Colon (tissue), 2 donors: Measurements from ENCODE around the gene USP34.

Source experiments
- FAIRE-seq: peaks from 2 replicates; lab custom pipeline; 2012; peaks lifted over from hg19 to GRCh38; lab: Jason Lieb, UNC
- donor health status: control.
- donor health status: control.

USP34 gene

GRCh38 chr2:61295981-61296380, 174.9 kb downstream of the USP34 start:
- no peak for FAIRE-seq

DNA sequence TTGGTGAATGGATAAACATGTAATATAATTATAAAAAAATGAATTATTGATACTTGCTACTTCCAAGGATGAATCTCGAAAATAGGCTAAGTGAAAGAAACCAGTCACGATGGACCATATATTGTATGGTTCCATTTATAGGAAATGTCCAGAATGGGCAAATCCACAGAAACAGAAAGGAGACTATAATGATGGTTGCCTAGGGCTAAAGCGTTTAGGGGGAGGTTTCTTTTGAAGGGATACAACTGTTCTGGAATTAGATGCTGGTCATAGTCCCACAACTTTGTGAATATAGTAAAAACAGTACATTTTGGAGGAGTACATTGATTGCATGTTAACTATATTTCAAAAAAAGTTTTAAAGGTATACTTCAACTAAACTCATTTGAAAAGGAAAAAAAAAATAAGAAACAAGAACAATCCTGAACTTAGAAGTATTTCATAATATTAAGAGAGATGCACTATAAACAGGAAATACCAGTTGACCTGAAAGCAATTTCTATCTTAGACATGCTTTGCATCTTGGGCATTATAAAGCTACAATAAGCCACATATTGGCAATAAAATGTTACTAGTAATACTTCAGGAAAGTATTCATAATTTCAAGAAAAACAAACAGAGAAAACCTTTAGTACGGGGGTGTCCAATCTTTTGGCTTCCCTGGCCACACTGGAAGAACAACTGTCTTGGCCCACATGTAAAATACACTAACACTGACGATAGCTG, 178.9 kb downstream of the USP34 start:
- FAIRE-seq = no peak

GRCh38 chr2:61288070-61288841, 182.6 kb downstream of the USP34 start:
- FAIRE-seq = no peak

- no peak for FAIRE-seq
Observed at GRCh38 chr2:61287254-61287653, 183.6 kb downstream of the USP34 start.

DNA sequence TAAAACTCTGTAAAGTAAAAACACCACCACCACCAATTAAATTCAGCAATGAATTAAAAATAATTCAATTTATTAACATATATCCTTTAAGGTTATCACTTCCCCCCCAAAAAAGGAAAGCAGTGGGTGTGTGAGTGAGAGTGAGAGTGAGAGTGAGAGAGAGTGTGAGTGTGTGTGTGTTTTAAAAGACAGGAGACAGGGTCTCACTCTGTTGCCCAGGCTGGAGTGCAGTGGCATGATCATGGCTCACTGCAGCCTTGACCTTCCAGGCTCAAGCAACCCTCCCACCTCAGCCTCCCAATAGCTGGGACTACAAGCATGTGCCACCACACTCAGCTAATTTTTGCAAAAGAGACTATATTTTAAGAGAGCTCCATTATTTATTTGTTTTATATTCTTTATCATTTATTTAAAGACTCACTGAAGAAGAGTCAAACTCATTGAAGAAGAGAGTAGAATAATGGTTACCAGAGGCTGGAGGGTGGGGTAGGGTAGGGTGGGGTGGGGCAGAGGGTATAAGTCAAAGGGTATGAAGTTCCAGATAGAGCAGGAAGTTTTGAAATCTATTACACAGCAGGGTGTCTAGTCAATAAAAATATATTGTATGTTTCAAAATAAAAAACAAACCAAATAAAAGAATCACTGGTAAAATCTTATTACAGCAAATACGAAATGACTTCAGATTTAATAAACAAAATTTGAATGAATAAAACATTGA, 187.3 kb downstream of the USP34 start:
- no peak for FAIRE-seq

- no peak for FAIRE-seq
Observed at GRCh38 chr2:61282104-61282590, 188.7 kb downstream of the USP34 start.

- peak; percentile 5 for FAIRE-seq
Observed at GRCh38 chr2:61281321-61281720, 189.6 kb downstream of the USP34 start.

DNA sequence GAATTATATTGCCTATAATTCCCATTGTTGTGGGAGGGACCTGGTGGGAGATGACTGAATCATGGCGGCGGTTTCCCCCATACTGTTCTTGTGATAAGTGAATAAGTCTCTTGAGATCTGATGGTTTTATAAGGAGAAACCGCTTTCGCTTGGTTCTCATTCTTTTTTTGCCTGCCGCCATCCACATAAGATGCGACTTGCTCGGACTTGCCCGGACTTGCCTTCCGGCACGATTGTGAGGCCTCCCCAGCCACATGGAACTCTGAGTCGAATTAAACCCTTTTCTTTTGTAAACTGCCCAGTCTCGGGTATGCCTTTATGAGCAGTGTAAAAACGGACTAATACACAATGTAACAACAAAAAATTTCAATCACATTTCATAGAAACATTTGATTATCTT, 193.1 kb downstream of the USP34 start:
- FAIRE-seq = no peak

DNA sequence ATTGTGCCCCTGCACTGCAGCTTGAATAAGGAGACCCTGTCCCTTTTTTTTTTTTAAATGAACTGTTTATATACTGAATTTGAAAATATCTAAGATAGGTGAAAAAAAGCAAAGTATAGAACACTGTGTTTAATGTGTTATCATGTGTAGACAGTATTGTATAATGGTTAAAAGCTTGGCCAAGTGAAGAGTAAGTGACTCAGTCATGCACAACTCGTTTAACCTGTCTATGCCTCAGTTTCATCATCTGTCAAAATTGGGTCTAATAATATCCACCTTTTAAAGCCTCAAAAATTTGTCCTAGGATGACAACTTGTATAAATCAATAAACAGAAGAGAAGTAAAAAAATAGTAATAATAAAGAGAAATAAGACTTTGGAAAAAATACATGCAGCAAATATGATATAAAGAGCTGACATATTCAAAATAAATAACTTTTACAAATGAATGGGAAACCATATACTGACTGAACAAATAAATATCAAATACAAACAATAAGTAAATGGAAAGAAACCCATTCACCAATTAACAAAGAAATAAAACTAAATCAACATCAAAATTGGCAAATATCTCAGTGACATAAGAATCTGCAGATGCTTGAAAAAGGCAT, 195.2 kb downstream of the USP34 start:
- no peak for FAIRE-seq

GRCh38 chr2:61272421-61273070, 198.3 kb downstream of the USP34 start:
- FAIRE-seq = peak; percentile 33

DNA sequence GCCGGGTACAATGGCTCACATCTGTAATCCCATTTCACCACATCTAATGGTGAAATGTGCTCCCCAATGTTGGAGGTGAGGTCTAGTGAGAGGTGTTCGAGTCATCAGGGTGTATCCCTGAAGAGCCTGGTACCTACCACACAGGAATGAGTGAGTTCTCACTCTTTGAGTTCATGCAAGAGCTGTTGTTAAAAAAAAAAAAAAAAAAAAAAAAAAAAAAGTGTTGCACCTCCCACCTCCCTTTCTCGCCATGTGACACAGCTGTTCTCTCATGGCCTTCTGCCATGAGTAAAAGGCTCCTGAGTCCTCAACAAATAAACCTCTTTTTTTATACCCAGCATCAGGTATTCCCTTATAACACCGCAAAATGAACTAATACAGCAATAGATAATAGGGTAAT, 202.6 kb downstream of the USP34 start:
- FAIRE-seq = no peak

DNA sequence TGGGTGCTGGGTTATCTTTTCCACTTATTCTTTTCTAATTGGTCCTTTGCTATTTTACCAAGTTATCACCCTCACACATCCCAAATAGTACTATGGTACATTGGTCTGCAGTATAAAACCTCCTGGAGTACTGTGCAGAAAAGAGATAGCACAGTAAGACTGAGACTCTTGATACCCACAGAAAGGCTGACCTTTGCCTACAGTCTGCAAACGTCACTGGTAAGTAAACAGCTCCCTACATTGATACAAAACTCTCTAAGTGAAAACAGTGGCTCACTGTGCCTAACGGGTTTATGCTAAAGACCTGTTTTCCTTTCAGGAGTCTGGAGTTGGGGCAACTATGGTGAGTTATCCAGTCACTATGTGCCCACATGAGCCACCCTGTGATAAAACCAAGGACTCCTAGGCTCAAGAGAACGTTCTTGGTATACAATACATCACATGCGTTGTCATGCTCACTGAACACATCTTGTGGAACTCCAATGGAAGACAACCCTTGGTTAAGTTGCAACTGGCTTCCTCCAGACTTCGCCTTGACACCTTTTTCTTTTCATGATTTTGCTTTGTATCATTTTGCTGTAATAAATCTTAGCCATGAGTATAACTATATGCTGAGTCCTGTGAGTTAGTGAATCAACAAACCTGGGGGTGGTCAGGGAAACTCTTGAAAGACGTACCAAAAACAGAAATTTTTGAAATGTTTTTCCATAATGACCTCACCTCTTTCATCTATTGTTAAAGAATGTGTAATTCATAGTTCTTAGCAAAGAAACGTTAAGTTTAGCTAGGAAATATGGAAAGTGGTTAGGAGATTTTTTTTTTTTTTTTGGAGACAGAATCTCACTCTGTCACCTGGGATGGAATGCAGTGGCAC, 204.0 kb downstream of the USP34 start:
- FAIRE-seq = no peak

- FAIRE-seq = no peak
Observed at GRCh38 chr2:61263830-61264229, 207.1 kb downstream of the USP34 start.

DNA sequence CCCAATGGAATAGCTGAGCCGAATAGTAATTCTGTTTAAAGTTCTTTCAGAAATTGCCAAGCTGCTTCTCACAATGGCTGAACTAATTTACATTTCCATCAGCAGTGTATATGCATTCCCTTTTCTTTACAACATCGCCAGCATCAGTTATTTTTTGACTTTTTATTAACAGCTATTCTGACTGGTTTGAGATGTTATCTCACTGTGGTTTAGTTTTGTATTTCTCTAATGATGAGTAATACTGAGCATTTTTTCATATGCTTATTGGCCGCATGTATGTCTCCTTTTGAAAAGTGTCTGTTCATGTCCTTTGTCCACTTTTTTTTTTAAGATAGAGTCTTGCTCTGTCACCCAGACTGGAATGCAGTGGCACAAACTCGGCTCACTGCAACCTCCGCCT, 208.2 kb downstream of the USP34 start:
- FAIRE-seq = no peak

DNA sequence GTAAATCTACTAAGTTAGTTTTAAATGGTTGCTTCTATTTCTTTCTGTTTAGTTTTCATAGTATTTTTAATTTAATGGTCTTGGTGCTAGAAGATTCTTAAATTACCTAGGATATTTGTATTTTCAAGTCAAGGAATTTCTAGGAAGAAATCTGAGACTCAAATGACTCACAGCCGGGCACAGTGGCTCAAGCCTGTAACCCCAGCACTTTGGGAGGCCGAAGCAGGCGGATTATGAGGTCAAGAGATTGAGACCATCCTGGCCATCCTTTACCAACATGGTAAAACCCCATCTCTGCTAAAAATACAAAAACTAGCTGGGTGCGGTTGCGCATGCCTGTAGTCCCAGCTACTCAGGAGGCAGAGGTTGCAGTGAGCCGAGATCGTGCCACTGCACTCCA, 213.4 kb downstream of the USP34 start:
- no peak for FAIRE-seq

- FAIRE-seq = no peak
Observed at GRCh38 chr2:61255580-61256437, 215.1 kb downstream of the USP34 start.

GRCh38 chr2:61254536-61254935, 216.4 kb downstream of the USP34 start:
- FAIRE-seq = no peak

GRCh38 chr2:61253136-61253535, 217.8 kb downstream of the USP34 start:
- FAIRE-seq = no peak

GRCh38 chr2:61252031-61252430, 218.9 kb downstream of the USP34 start:
- no peak for FAIRE-seq

DNA sequence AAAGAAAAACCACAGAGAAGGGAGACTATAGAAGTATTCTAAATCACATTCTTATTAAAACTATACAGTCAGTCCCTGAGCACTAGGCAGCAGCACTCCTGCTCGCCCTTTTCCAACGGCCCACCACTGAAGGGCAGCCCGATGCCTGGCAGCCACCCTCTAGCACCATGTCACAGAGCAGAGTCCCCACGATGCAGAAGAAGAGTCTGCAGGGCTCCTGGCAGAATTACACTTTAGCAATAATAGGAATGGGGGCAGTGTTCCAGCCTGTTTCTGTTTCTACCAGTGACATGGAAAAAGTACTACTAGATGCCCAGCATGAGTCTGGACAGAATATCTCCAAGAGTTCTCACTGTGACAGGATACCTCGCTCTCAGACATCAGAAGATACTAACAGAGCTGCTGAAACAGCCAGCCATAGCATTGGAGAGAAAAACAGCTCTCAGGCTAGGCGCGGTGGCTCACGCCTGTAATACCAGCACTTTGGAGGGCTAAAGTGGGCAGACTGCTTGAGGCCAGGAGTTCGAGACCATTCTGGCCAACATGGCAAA, 221.3 kb downstream of the USP34 start:
- no peak for FAIRE-seq
